ENCODE measurements around the gene PHLPP1.

The PHLPP1 gene

GRCh38 chr18:62776024-62776570, 60.8 kb downstream of the PHLPP1 start:
- no peaks in the 10 kb centered on the region for H3K36me3 ChIP-seq
- H3K4me3 ChIP-seq (ENCODE audit: low read depth in 1 of 2, low read length in 1 of 2), result no peak overlapping the region
- TF ChIP-seq CTCF (IDR thresholded peaks at IDR 0.05), result no peak
- no peak overlapping the region for H3K27ac ChIP-seq
- H3K27me3 ChIP-seq, result no peaks in the 10 kb centered on the region
- no peaks in the 10 kb centered on the region for H3K9me3 ChIP-seq
- H3K4me1 ChIP-seq (ENCODE audit: control insufficient read depth in 1 of 2, insufficient read depth in 1 of 2, low read depth in 1 of 2, low read length in 1 of 2), result peaks cover 0 to 7% of the 10 kb centered on the region in 2 experiments

GRCh38 chr18:62777814-62778213, 62.5 kb downstream of the PHLPP1 start:
- TF ChIP-seq CTCF (IDR thresholded peaks at IDR 0.05), result no peak
- no peaks in the 10 kb centered on the region for H3K27me3 ChIP-seq
- no peak overlapping the region for H3K4me3 ChIP-seq (ENCODE audit: low read depth in 1 of 2, low read length in 1 of 2)
- H3K4me1 ChIP-seq (ENCODE audit: control insufficient read depth in 1 of 2, insufficient read depth in 1 of 2, low read depth in 1 of 2, low read length in 1 of 2), result peaks cover 10 to 15% of the 10 kb centered on the region in 2 experiments
- no peaks in the 10 kb centered on the region for H3K36me3 ChIP-seq
- H3K27ac ChIP-seq, result no peak overlapping the region
- no peaks in the 10 kb centered on the region for H3K9me3 ChIP-seq

- Histone ChIP-seq H3K4me3 (ENCODE audit: low read depth in 1 of 2, low read length in 1 of 2) (no peak overlapping the region), H3K27me3 (no peaks in the 10 kb centered on the region), H3K4me1 (ENCODE audit: control insufficient read depth in 1 of 2, insufficient read depth in 1 of 2, low read depth in 1 of 2, low read length in 1 of 2) (peaks cover 15% of the 10 kb centered on the region in 2 experiments), H3K27ac (no peak overlapping the region), H3K9me3 (no peaks in the 10 kb centered on the region), H3K36me3 (no peaks in the 10 kb centered on the region)
- no peak for TF ChIP-seq CTCF (IDR thresholded peaks at IDR 0.05)
These were observed 63.9 kb downstream of the PHLPP1 start for GRCh38 chr18:62778976-62779869.

- H3K36me3 ChIP-seq, result no peaks in the 10 kb centered on the region
These were observed 65.9 kb downstream of the PHLPP1 start for GRCh38 chr18:62781262-62781661.

GRCh38 chr18:62781893-62782292, 66.6 kb downstream of the PHLPP1 start:
- Histone ChIP-seq H3K4me1 (ENCODE audit: control insufficient read depth in 1 of 2, insufficient read depth in 1 of 2, low read depth in 1 of 2, low read length in 1 of 2) (peaks cover 20 to 26% of the 10 kb centered on the region in 2 experiments), H3K27me3 (no peaks in the 10 kb centered on the region), H3K4me3 (ENCODE audit: low read depth in 1 of 2, low read length in 1 of 2) (no peak overlapping the region), H3K9me3 (no peaks in the 10 kb centered on the region), H3K36me3 (no peaks in the 10 kb centered on the region), H3K27ac (peak overlapping the region; percentile 35)
- no peak for TF ChIP-seq CTCF (IDR thresholded peaks at IDR 0.05)

More at GRCh38 chr18:62781262-62781661, 65.9 kb downstream of the PHLPP1 start:
- no peaks in the 10 kb centered on the region for H3K9me3 ChIP-seq
- peaks cover 20 to 26% of the 10 kb centered on the region in 2 experiments for H3K4me1 ChIP-seq (ENCODE audit: control insufficient read depth in 1 of 2, insufficient read depth in 1 of 2, low read depth in 1 of 2, low read length in 1 of 2)
- no peak overlapping the region for H3K4me3 ChIP-seq (ENCODE audit: low read depth in 1 of 2, low read length in 1 of 2)
- TF ChIP-seq CTCF (IDR thresholded peaks at IDR 0.05), result no peak
- no peaks in the 10 kb centered on the region for H3K27me3 ChIP-seq
- H3K27ac ChIP-seq, result no peak overlapping the region

Data from neutrophil (primary cell).